OCI-LY7 (cell line): ENCODE results near the gene ANKRD44. TPM values are rescaled to one million over a fixed set of nuclear protein-coding genes. Genes with fewer than 3 reads are reported as not detected.

Experiments used
- BruUV-seq: library from RNA; stranded (reverse); fragments of 400-500 nt; replicated peaks from 2 replicates; lab custom pipeline; 2021; lab: Mats Ljungman, UMichigan
- CTCF ChIA-PET: fragments of 300-600 bp; sonication (Branson Sonifier 250); formaldehyde crosslinking; loops from one replicate; lab custom pipeline; 2022; ENCODE audit warnings: antibody characterized with exemption; ENCODE audit not compliant: unreplicated experiment; lab: Charles Lee
- POLR2A ChIA-PET: fragments of 300-600 bp; sonication (Branson Sonifier 250); formaldehyde crosslinking; loops from one replicate; lab custom pipeline; 2022; ENCODE audit warnings: antibody characterized with exemption; lab: Charles Lee
- DNase-seq: peaks from one replicate; pipeline ENCODE4 v3.0.0-alpha.2; 2015; ENCODE audit warnings: low spot score
- H2AFZ ChIP-seq: fragments of 200-600 bp; sonication (generic), shearing (Covaris generic); 2 replicates; pipeline ENCODE4 v1.6.1; 2014; ENCODE audit warnings: mild to moderate bottlenecking, antibody characterized with exemption, low read length, moderate library complexity
- H3K27ac ChIP-seq: fragments of 200-600 bp; sonication (generic); 2 replicates; pipeline ENCODE4 v1.5.1; 2014; ENCODE audit warnings: mixed run types, low read depth, mild to moderate bottlenecking, moderate library complexity, low read length, inconsistent platforms; ENCODE audit not compliant: poor library complexity, severe bottlenecking
- H3K36me3 ChIP-seq: fragments of 200-600 bp; sonication (generic); 2 replicates; pipeline ENCODE4 v1.6.1; 2014; ENCODE audit warnings: mild to moderate bottlenecking, antibody characterized with exemption, low read length, moderate library complexity, mixed read lengths; ENCODE audit not compliant: insufficient read depth
- H3K4me1 ChIP-seq: fragments of 200-600 bp; sonication (generic); 2 replicates; pipeline ENCODE4 v1.5.1; 2014; ENCODE audit warnings: mild to moderate bottlenecking, low read length; ENCODE audit not compliant: insufficient read depth, poor library complexity, severe bottlenecking
- H3K4me2 ChIP-seq: fragments of 200-600 bp; sonication (generic); 2 replicates; pipeline ENCODE4 v1.6.1; 2014; ENCODE audit warnings: mild to moderate bottlenecking, low read length
- H3K4me3 ChIP-seq: fragments of 200-600 bp; sonication (generic); 2 replicates; pipeline ENCODE4 v1.5.1; 2014; ENCODE audit warnings: mild to moderate bottlenecking, low read depth, low read length; ENCODE audit not compliant: poor library complexity, severe bottlenecking
- H3K79me2 ChIP-seq: fragments of 200-600 bp; sonication (generic); 2 replicates; pipeline ENCODE4 v1.6.1; 2016; ENCODE audit warnings: low read depth, mild to moderate bottlenecking, low read length, moderate library complexity, mixed read lengths; ENCODE audit not compliant: insufficient read depth
- H3K9me2 ChIP-seq: fragments of 200-600 bp; sonication (generic); 2 replicates; pipeline ENCODE4 v1.6.1; 2016; ENCODE audit warnings: mild to moderate bottlenecking, low read length, mixed read lengths; ENCODE audit not compliant: insufficient read depth
- H3K9me3 ChIP-seq: fragments of 200-600 bp; sonication (generic); 2 replicates; pipeline ENCODE4 v1.6.1; 2014; ENCODE audit warnings: mild to moderate bottlenecking, mixed run types, low read length, mixed read lengths
- H4K20me1 ChIP-seq: fragments of 200-600 bp; sonication (generic); 2 replicates; pipeline ENCODE4 v1.6.1; 2014; ENCODE audit warnings: mild to moderate bottlenecking, antibody characterized with exemption, low read length, moderate library complexity, mixed read lengths; ENCODE audit not compliant: insufficient read depth
- EZH2phosphoT487 ChIP-seq: fragments of 200-600 bp; sonication (generic); IDR thresholded peaks from 2 replicates; pipeline ENCODE4 v1.6.1; 2018; ENCODE audit warnings: low read depth, borderline replicate concordance, mild to moderate bottlenecking, mixed run types, antibody characterized with exemption, low read length, moderate library complexity, mixed read lengths
- intact Hi-C: fragments of 100-400 bp; cut with micrococcal nuclease; formaldehyde crosslinking; loops from one replicate; pipeline ENCODE4 v1.10.0; 2022; ENCODE audit not compliant: unreplicated experiment
- total RNA-seq, 2 experiments: library from RNA; depleted of rRNA in 1 of 2; stranded (reverse); fragments of >200 nt in 1 of 2; shearing (Covaris generic) in 1 of 2; gene quantifications; 2 replicates each; pipeline ENCODE4 v1.2.3, GENCODE V29; 2014 to 2022
- TF ChIP-seq, protein P1 (sequence below): fragments of 200-600 bp; sonication (generic); conservative IDR thresholded peaks from 2 replicates; pipeline ENCODE4 v1.5.1; 2014; ENCODE audit warnings: mild to moderate bottlenecking, antibody characterized with exemption, low read length, moderate library complexity, mixed read lengths

ANKRD44 gene
- total RNA-seq, 2 experiments from 2014 or later = 69.4 to 73.7 TPM

DNA sequence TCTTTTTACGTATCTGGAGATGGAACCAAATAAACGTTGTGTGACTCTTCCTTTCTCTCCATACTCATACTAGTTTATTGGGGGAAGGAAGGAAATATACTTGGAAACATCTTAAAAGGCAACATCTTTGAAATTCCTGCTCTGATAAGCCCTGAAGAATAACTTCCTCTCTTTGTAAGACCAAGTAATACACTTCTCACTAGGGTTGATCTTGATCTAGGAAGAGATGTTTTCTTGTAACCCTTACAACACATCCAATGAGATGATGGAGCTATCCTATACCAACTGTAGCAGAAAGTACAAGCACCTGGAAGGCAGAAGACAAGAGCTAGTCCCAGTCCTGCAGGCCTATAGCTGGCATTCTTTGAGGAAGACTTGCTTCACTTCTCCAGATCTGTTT is 2.0 kb downstream of the ANKRD44 start:
- ChIA-PET CTCF (interaction anchor here (0.7 to 2.1 kb wide), 4 partner anchors 15 to 110 kb away, joined by 3 to 7 read pairs (median 4); no protein-coding TSS in a partner anchor), POLR2A (interaction anchor here (0.6 to 8.5 kb wide), 27 partner anchors 13 to 1126 kb away, joined by 3 to 128 read pairs (median 4); partner anchors contain the start of gene SF3B1)
- intact Hi-C loops = loop anchor here (1.0 to 5.0 kb wide), 4 partner anchors 15 to 209 kb away; partner anchors contain the start of gene MOB4
- Histone ChIP-seq H3K4me2 (peak overlapping the region; percentile 84), H3K4me1 (peaks cover 71% of the 10 kb centered on the region), H3K27ac (peak overlapping the region; percentile 83), H2AFZ (no peak overlapping the region), H3K9me2 (no peaks in the 10 kb centered on the region), H3K36me3 (no peaks in the 10 kb centered on the region), H4K20me1 (no peaks in the 10 kb centered on the region), H3K79me2 (peaks cover 64% of the 10 kb centered on the region), H3K4me3 (peak overlapping the region; percentile 92), H3K9me3 (no peaks in the 10 kb centered on the region)
- peak; percentile 41 for DNase-seq
- TF ChIP-seq, protein P1, sequence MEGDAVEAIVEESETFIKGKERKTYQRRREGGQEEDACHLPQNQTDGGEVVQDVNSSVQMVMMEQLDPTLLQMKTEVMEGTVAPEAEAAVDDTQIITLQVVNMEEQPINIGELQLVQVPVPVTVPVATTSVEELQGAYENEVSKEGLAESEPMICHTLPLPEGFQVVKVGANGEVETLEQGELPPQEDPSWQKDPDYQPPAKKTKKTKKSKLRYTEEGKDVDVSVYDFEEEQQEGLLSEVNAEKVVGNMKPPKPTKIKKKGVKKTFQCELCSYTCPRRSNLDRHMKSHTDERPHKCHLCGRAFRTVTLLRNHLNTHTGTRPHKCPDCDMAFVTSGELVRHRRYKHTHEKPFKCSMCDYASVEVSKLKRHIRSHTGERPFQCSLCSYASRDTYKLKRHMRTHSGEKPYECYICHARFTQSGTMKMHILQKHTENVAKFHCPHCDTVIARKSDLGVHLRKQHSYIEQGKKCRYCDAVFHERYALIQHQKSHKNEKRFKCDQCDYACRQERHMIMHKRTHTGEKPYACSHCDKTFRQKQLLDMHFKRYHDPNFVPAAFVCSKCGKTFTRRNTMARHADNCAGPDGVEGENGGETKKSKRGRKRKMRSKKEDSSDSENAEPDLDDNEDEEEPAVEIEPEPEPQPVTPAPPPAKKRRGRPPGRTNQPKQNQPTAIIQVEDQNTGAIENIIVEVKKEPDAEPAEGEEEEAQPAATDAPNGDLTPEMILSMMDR = no peak
- no peak for TF ChIP-seq EZH2phosphoT487
- TSS peak; percentile 58 for BruUV-seq

DNA sequence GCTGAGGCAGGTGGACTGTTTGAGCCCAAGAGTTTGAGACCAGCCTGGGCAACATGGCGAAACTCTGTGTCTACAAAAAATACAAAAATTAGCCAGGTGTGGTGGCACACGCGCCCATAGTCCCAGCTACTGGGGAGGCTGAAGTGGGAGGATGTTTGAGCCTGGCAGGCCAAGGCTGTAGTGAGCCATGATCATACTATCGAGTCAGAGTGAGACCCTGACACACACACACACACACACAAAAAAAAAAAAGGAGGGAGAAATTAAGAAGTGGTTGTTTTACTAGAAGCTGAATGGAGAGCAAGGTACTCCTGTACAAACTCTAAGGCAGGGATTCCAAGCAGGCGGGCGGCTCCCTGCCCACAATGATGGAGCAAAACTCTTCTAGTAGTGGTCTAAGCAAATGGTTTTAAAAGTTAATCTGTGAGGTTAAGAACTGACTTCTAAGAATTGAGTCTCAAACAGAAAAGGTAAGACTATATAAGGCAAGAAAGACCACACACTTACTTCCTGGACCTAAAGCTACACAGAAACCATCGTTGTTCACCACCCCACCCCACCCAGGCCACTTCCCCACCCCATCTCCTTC is 2.6 kb downstream of the ANKRD44 start:
- intact Hi-C loops = loop anchor here (1.0 to 5.0 kb wide), 5 partner anchors 11 to 209 kb away; partner anchors contain the start of gene MOB4
- Histone ChIP-seq H3K79me2 (peaks cover 70% of the 10 kb centered on the region), H3K36me3 (no peaks in the 10 kb centered on the region), H3K9me3 (no peaks in the 10 kb centered on the region), H3K4me2 (peak overlapping the region; percentile 84), H3K27ac (peak overlapping the region; percentile 83), H3K9me2 (no peaks in the 10 kb centered on the region), H3K4me1 (peaks cover 76% of the 10 kb centered on the region), H3K4me3 (peak overlapping the region; percentile 92), H2AFZ (no peak overlapping the region), H4K20me1 (no peaks in the 10 kb centered on the region)
- ChIA-PET POLR2A (interaction anchor here (0.6 to 8.5 kb wide), 22 partner anchors 13 to 1125 kb away, joined by 3 to 128 read pairs (median 6); partner anchors contain the start of gene SF3B1), CTCF (interaction anchor here (1.0 to 2.1 kb wide), 3 partner anchors 51 to 110 kb away, joined by 3 to 7 read pairs (median 3); no protein-coding TSS in a partner anchor)
- DNase-seq = peak; percentile 48
- no peak for TF ChIP-seq EZH2phosphoT487
- TF ChIP-seq, protein P1 = no peak
- BruUV-seq = no TSS peak
